Body of pancreas (tissue), 4 donors: Measurements from ENCODE around the gene MYO15B. TPM values are rescaled to one million over a fixed set of nuclear protein-coding genes. Genes with fewer than 3 reads are reported as not detected.
A peak's percentile ranks its signal among the peaks of the same experiment; 100 is the strongest.

Experiments
- ATAC-seq: fragments of 150-250 bp; one replicate; pipeline ENCODE4 v1.9.1; 2016
- DNase-seq, 4 donors: peaks; one replicate each; pipeline ENCODE4 v3.0.0-alpha.2; 2019
- H3K27ac ChIP-seq, 4 donors: fragments of 200-600 bp; sonication (generic); 1 replicate in 3 of 4; 2 replicates in 1 of 4; pipeline versions ENCODE4 v1.5.1 to v1.6.1; 2016 to 2019; ENCODE audit warnings: mild to moderate bottlenecking in 1 of 4, mixed read lengths in 1 of 4, moderate library complexity in 1 of 4
- H3K27me3 ChIP-seq, 2 donors: fragments of 200-600 bp; sonication (generic); one replicate each; pipeline ENCODE4 v1.6.0; 2016; ENCODE audit warnings: mild to moderate bottlenecking in 1 of 2
- H3K36me3 ChIP-seq, 2 donors: fragments of 200-600 bp; sonication (generic); replicated peaks in 1 of 2; 2 replicates each; pipeline ENCODE4 v1.5.1; 2016; ENCODE audit warnings: low read depth in 2 of 2; ENCODE audit not compliant: insufficient read depth in 1 of 2
- H3K4me1 ChIP-seq: fragments of 200-600 bp; sonication (generic); one replicate; pipeline ENCODE4 v1.6.0; 2016
- H3K4me3 ChIP-seq, 2 donors: fragments of 200-600 bp; sonication (generic); 1 replicate in 1 of 2; 2 replicates in 1 of 2; pipeline ENCODE4 v1.5.1; 2016 to 2019
- H3K9me3 ChIP-seq, 3 donors: fragments of 200-600 bp; sonication (generic); 1 replicate in 2 of 3; 2 replicates in 1 of 3; pipeline ENCODE4 v1.5.1; 2016
- CTCF ChIP-seq, 7 experiments: fragments of 450-650 bp in 4 of 7; fragments of 200-600 bp in 3 of 7; sonication (generic) in 3 of 7; IDR thresholded peaks; one replicate each; pipeline ENCODE4 v1.5.1; 2016 to 2019; ENCODE audit warnings: antibody characterized with exemption in 7 of 7
- POLR2A ChIP-seq, 3 donors: fragments of 450-650 bp; IDR thresholded peaks; one replicate each; pipeline ENCODE4 v1.6.1; 2016; ENCODE audit warnings: antibody characterized with exemption in 3 of 3, mild to moderate bottlenecking in 2 of 3
- WGBS, 2 donors: methylation state at CpG; one replicate each; pipeline ENCODE4 v1.1.5; 2017; 5-methylcytosine and 5-hydroxymethylcytosine counted together
- intact Hi-C: fragments of 100-400 bp; cut with DNase I; formaldehyde crosslinking; loops from one replicate; pipeline ENCODE4 v1.15.1; 2023
- total RNA-seq, 2 donors: library from RNA; depleted of rRNA; stranded (reverse); fragments of >200 nt; gene quantifications; one replicate each; pipeline ENCODE4 v1.1.0, GENCODE V29; 2016

The MYO15B gene
- total RNA-seq, 2 donors from 2014 or later, result 61.2 to 183 TPM

- Histone ChIP-seq H3K9me3 (no peaks in the 10 kb centered on the region), H3K27ac (no peak overlapping the region), H3K27me3 (no peaks in the 10 kb centered on the region), H3K4me1 (peaks cover 18% of the 10 kb centered on the region), H3K4me3 (no peak overlapping the region), H3K36me3 (no peaks in the 10 kb centered on the region)
- TF ChIP-seq CTCF (IDR thresholded peaks at IDR 0.05) (no peak), POLR2A (IDR thresholded peaks at IDR 0.05) (no peak)
- intact Hi-C loops, result no loop called here
- ATAC-seq (no peak), DNase-seq (no peak)
- WGBS, 2 donors, result 82 to 91% methylated on average over 3 to 7 of the region's 7 CpGs
Measured at GRCh38 chr17:75650874-75651273, 63.3 kb downstream of the MYO15B start.

GRCh38 chr17:75652341-75652740 is 64.7 kb downstream of the MYO15B start:
- no peak for TF ChIP-seq CTCF (IDR thresholded peaks at IDR 0.05)
- TF ChIP-seq POLR2A (IDR thresholded peaks at IDR 0.05), result no peak
- Histone ChIP-seq H3K27ac (no peak overlapping the region), H3K4me3 (no peak overlapping the region), H3K27me3 (no peaks in the 10 kb centered on the region), H3K4me1 (peaks cover 4% of the 10 kb centered on the region), H3K36me3 (no peaks in the 10 kb centered on the region), H3K9me3 (no peaks in the 10 kb centered on the region)
- 80 to 86% methylated on average over 3 to 5 of the region's 5 CpGs for WGBS, 2 donors
- DNase-seq, result no peak
- no peak for ATAC-seq
- intact Hi-C loops, result no loop called here

GRCh38 chr17:75652934-75653549 is 65.4 kb downstream of the MYO15B start:
- 55 to 75% methylated on average over 6 of the region's 6 CpGs for WGBS, 2 donors
- Histone ChIP-seq H3K9me3 (no peaks in the 10 kb centered on the region), H3K4me1 (no peaks in the 10 kb centered on the region), H3K4me3 (no peak overlapping the region), H3K36me3 (peaks cover 0 to 2% of the 10 kb centered on the region in 2 donors), H3K27me3 (no peaks in the 10 kb centered on the region), H3K27ac (no peak overlapping the region)
- DNase-seq (peak in 2 of 4 donors; percentile 24 to 37), ATAC-seq (peak; percentile 54)
- intact Hi-C loops, result no loop called here
- TF ChIP-seq POLR2A (IDR thresholded peaks at IDR 0.05) (no peak), CTCF (IDR thresholded peaks at IDR 0.05) (peak in 6 of 7 experiments; percentile 26 to 54 (median 49))

DNA sequence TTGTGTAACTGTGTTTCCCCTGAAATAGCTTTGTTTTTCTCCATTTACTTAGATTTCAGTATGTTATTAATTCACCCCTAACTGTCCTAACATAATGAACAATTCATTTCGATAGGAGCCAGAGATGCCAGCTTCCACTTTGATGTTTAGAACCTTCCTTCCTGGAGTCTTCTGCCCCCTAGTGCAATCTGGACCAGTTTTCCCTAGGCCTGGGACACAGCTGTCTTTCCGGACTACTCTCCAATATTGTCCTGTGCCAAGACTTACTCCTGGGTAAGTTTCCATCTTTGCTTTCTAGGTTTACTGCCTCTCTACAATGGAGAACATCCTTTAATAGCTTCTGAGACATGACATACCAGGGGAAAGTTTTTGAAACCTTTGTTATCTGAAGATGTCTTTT is 66.6 kb downstream of the MYO15B start:
- H3K4me1 ChIP-seq, result no peaks in the 10 kb centered on the region
- TF ChIP-seq POLR2A (IDR thresholded peaks at IDR 0.05), result no peak
- peak in 1 of 7 experiments; percentile 22 for TF ChIP-seq CTCF (IDR thresholded peaks at IDR 0.05)
- no peak for ATAC-seq
- no peaks in the 10 kb centered on the region for H3K9me3 ChIP-seq
- intact Hi-C loops, result no loop called here
- H3K27me3 ChIP-seq, result no peaks in the 10 kb centered on the region
- H3K27ac ChIP-seq, result no peak overlapping the region
- H3K36me3 ChIP-seq, result peaks cover 0 to 2% of the 10 kb centered on the region in 2 donors
- 30 to 33% methylated on average over 2 of the region's 2 CpGs for WGBS, 2 donors
- H3K4me3 ChIP-seq, result no peak overlapping the region
- DNase-seq, result no peak

GRCh38 chr17:75658237-75658636 is 70.6 kb downstream of the MYO15B start:
- H3K27ac ChIP-seq, result no peak overlapping the region
- no peak for TF ChIP-seq CTCF (IDR thresholded peaks at IDR 0.05)
- TF ChIP-seq POLR2A (IDR thresholded peaks at IDR 0.05), result no peak
- H3K4me1 ChIP-seq, result no peaks in the 10 kb centered on the region
- no peaks in the 10 kb centered on the region for H3K27me3 ChIP-seq
- intact Hi-C loops, result no loop called here
- WGBS, 2 donors, result 66 to 91% methylated on average over 5 of the region's 5 CpGs
- H3K9me3 ChIP-seq, result no peaks in the 10 kb centered on the region
- H3K36me3 ChIP-seq, result peaks cover 5 to 17% of the 10 kb centered on the region in 2 donors
- ATAC-seq, result no peak
- H3K4me3 ChIP-seq, result no peak overlapping the region
- no peak for DNase-seq
